OCI-M2 (cell line): ENCODE data around the gene NEK7.
A peak's percentile ranks its signal among the peaks of the same experiment; 100 is the strongest.

Experiments
- DNase-seq: peaks from one replicate; lab custom pipeline; 2025; ENCODE audit not compliant: unreplicated experiment; lab: John Stamatoyannopoulos, UW

NEK7 gene

GRCh38 chr1:198141668-198142351, 15.0 kb upstream of the NEK7 start:
- no peak for DNase-seq

DNA sequence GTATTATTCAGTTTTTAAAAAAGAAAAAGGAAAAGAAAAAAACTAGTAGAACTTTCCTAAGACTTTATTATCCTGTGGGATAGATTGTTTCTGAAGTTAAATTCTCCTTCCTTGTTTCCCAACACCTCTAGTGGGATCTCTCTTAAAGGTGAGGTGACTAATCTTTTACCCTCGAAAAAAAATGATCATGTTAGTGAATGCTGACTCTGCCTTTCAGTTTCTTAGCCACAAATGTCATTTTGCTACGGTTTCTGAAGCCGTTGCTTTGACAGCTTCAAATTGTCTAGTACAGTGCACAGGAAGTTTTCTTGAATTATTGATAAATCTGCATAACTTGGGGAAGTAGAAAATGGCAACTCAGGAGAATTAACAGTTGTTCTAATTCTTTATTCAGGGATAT, 13.0 kb upstream of the NEK7 start:
- no peak for DNase-seq

DNA sequence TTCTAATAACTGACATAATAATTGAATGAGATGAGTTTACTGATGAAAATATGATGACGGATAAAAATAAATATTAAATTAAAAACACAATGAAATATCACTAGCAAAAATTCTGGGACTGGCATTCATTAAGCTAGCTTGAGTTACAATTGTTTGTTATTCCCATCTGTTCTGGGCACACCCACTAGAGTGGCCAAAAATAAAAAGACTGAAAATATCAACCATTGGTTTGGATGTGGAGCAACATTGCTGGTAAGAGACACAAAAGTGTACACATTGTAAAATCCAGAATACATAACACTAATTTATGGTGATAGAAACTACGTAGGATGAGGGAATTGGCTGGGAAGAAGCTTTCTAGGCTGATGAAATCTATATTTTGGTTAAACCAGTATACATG, 9.6 kb upstream of the NEK7 start:
- DNase-seq: no peak

DNA sequence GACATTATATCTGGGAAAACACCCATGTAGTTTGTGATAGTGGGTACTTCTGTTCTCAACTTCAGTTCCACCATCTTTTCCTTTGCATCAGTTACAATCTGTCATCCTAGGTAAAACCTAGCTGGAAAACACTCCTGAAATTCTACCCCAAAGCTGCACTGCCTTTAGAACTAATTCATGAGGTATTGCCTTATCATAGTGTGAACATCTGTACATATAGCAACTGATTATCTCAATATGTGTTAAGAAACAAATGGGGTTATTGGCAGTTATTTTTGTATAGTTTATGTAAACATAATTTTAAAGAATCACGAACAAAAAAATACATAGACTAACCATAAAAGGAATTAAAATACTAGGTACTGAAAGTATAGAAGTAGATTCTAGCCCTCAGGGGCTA, 6.4 kb upstream of the NEK7 start:
- no peak for DNase-seq

GRCh38 chr1:198151688-198152087, 5.1 kb upstream of the NEK7 start:
- no peak for DNase-seq

GRCh38 chr1:198153103-198153502, 3.7 kb upstream of the NEK7 start:
- DNase-seq: no peak

DNA sequence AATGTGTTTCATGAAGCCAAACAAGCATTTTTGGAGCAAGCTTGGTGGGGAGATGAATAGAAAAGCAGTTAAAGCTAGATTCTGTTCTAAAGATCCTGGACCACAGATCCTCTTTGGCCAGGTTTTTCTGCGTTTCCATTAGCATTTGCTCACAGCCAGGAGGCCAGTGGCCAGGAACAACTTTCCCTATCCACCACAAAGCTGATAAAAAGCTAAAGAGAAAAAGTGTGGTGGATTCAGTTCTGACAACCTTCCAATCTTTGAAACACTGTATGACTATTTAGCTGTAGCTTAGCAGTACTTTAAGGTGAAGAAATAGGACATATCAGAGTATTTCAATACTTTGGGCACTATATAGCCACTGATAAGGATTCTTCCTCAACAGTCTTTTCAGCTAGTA, 3.0 kb upstream of the NEK7 start:
- no peak for DNase-seq

DNA sequence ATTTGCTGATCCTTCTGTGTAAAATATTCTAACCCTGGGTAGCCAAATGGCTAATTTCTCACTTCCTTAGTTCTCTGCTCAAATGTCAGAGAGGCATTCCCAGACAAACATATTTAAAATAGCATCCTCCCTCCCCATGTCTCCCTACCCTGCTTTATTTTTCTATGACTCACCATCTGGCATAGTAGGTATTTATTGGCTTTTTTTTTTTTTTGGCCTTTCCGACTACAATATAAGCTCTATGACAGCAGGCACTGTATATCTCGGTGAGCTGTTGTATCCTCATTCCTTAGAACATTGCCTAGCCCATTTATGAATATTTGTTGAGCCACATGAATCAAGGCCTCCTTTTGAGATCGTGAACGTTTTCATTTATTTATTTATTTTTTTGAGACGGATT, 1.5 kb upstream of the NEK7 start:
- no peak for DNase-seq

GRCh38 chr1:198156111-198156744, 570 bp upstream of the NEK7 start:
- DNase-seq: peak; percentile 15

DNA sequence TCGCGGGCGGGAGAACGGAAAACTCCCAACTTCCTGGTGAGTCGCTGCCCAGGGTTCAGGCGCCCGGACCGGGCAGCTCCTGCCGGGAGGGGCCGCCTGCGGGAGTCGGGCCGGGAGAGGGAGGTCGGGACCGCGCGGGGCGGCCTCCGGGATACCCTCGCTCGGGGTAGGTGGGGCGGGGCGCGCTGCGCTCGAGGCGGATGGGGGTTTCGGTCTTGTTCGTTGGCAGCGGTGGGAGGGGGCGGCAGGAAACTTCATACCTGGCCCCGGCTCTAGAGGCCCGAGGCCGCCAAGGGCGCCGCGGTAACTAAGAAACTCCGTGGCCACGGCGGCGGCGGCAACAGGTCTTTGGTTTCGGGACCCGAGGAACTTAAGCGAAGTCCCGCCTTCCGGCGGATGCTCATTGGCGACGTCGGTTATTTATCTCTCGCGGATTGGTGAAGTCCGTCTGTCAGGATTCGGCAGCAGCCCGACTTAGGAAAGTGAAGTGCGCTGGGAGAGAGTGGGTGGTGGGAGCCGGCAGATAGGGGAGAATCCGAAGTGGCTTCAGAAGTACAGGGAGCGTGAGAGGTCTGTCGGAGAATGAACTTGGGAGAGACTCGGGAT, 546 bp downstream of the NEK7 start:
- no peak for DNase-seq

DNA sequence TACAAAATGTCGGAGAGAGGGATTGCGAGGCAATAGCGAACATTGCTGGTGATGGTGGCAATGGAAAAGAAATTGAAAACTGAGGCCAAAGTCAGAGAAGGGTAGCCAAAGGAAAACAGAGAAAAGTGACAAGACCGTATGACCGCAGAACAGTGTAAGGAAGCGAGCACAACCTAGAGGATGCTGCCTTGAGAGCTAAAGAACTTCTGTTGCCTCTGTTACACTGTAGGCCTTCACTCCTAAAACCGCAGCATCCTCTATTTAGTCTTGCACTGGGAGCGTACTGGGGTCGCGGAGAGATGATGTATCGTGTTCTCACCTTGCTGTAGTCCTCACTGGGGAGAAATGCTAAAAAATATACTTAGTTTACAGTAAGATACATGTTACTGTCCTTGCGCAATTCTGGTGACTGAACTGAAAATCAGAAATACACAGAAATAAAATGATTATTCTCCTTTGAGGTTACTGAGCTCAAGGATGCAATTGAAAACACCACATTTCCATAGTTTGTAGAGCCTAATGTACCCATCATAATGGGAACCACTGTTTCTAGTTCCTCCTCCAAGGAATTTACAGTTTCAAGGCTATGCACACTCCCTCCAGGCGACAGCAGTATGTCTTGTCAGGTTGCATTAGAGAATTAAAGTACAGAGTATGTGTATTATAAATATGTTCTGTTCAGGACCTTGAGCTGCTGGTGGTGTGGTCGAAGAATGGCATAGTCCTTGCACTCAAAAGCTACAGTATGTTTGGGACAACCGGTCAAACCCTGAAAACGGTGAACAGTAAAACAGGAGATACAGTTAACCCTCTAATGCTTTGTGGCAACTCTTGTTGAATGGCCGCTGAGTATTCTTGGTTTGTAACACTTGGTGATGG, 1.3 kb downstream of the NEK7 start:
- DNase-seq: no peak

- DNase-seq: peak; percentile 44
These were observed 2.2 kb downstream of the NEK7 start for GRCh38 chr1:198158735-198159589.

DNA sequence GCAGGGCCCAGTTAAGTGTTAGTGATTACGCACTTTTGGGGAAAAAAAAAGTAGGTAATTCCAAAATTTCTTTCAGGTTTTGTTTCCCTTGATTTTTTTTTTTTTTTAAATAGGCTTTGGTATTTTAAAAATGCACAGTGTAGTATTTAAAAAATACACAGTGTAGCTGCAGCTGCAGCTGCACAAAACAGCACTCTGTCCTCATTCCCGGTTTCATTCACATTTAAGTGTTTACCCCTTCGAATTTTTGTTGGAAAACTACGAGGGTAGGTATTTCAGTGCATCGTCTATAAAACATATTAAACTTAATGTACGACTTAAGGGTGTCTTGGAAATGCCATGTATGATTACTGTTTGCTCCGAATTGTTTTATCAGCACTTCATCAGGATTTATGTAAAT, 3.4 kb downstream of the NEK7 start:
- no peak for DNase-seq

GRCh38 chr1:198160946-198161614, 4.3 kb downstream of the NEK7 start:
- no peak for DNase-seq

DNA sequence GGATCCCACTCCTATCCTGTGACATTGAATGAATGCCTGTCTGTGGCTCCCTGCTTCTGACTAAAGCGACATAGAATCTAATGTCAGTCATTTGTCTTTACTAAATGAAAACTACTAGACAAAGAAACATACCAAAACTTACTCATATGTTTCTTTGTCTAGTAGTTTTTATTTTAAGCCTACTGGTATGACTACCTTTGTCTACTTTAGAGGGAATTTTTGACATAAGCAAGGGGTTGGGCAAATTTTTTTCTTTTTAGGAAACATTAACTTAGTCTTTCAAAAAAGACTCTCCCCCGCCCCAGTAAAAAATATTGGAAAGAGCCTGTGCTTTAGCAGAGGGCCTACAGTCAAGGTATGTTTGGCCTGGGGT, 4.9 kb downstream of the NEK7 start:
- no peak for DNase-seq

DNA sequence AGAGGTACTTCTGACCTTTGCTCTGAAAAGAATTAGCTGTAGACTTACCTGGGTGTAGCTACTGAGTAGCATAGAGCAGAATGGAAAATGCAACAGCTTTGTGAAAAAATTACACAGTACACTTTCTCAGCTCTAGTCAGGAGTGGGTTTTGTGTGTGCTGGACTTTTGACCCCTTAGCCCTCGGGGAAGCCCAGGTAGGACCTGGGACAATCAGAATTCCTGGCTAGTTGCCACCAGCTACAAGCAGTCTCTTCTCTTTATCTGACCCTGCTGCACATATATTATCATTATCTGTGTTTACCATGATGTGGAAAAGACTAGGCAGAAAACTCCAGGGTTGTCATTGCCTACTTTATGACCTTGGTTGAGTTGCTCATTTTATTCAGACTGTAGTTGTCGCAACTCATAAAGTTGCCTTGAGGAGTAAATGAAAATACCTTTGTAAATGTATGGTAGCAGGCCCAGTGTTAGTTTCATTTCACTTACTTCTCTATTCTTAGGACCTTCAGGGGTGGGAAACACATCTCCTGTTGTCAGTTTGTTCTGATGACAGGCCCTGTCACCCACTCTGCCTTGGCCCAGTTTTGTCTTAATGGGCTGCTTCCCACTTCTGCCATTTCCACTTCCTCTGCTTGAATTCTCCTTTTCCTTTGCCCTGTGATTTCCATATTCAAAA, 5.4 kb downstream of the NEK7 start:
- peak; percentile 68 for DNase-seq

GRCh38 chr1:198165927-198166647, 9.3 kb downstream of the NEK7 start:
- DNase-seq: no peak

DNA sequence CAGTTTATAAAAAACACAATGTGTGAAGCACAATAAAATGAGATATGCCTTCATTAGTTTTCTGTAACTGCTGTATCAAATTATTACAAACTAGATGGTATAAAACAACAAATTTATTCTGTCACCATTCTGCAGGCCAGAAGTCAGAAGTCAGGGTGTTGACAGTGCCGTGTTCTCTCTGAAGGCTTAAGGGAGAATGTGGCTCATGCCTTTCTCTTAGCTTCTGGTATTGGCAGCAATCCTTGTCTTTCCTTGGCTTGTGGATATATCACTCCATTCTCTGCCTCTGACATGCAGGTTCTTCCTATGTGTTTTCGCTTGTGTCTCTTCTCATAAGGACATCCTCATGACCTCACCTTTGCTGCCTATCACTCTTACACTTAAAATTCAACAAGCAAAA, 10.1 kb downstream of the NEK7 start:
- DNase-seq: no peak

DNA sequence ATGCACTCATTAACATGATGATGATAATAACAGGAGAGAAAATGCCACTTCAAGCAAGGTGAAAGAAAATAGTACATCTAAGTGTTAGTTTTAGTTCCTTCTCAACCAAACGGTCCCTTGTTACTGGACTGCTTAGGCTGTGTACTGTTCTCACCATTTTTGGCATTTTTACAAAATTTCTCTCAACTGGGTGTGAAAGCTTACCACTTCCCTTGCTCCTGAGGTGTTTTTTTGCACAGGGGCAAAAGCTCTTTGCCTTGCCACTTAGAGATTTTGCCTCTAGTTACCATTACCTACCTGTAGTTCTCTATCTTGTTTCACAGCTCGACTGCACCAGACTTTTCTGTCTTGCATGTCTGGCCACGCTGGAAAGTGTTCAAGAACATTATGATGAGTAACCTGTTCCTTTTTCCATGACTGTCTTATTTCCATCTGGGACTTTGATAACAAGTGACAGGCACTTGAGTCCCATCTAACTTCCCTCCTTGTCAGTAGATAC, 10.7 kb downstream of the NEK7 start:
- no peak for DNase-seq
